GM18505 (cell line): Measurements from ENCODE around the gene LCNL1.

ENCODE experiments used
- ATAC-seq: cut with Tn5 transposase; IDR thresholded peaks from one replicate; pipeline ENCODE4 v1.9.1; 2021; ENCODE audit not compliant: unreplicated experiment
- POLR2A ChIP-seq: IDR thresholded peaks from 4 replicates; pipeline ENCODE4 v1.6.1; 2011; ENCODE audit warnings: borderline replicate concordance; ENCODE audit not compliant: insufficient read depth, insufficient read length; ENCODE audit errors: extremely low read depth

Gene LCNL1

GRCh38 chr9:136943291-136944211 lies 39.2 kb upstream of the LCNL1 start:
- peak; percentile 8 for ATAC-seq

GRCh38 chr9:136944212-136944518 lies 38.6 kb upstream of the LCNL1 start:
- TF ChIP-seq POLR2A, result no peak
- ATAC-seq, result peak; percentile 30

More at GRCh38 chr9:136943291-136944211, 39.2 kb upstream of the LCNL1 start:
- TF ChIP-seq POLR2A, result no peak

GRCh38 chr9:136944519-136945332 lies 38.1 kb upstream of the LCNL1 start, which contains the start of the genes C8G and FBXW5:
Gene C8G (plus strand): TSS chr9:136945243. CDS start chr9:136945321, 78 bp downstream.
Gene FBXW5 (minus strand): TSS chr9:136944738. CDS start chr9:136944083, 655 bp downstream.
- ATAC-seq, result peak; percentile 81
- TF ChIP-seq POLR2A, result peak; percentile 81

GRCh38 chr9:136945333-136946227 lies 37.2 kb upstream of the LCNL1 start:
- no peak for ATAC-seq

GRCh38 chr9:136946228-136947027 lies 36.4 kb upstream of the LCNL1 start:
- no peak for ATAC-seq
- no peak for TF ChIP-seq POLR2A

More at GRCh38 chr9:136945333-136946227, 37.2 kb upstream of the LCNL1 start:
- TF ChIP-seq POLR2A, result no peak

GRCh38 chr9:136947028-136947891 lies 35.5 kb upstream of the LCNL1 start:
- no peak for TF ChIP-seq POLR2A
- no peak for ATAC-seq

GRCh38 chr9:136947955-136948510 lies 34.8 kb upstream of the LCNL1 start:
- TF ChIP-seq POLR2A, result no peak
- ATAC-seq, result no peak

GRCh38 chr9:136949239-136949816 lies 33.5 kb upstream of the LCNL1 start:
- TF ChIP-seq POLR2A, result no peak

GRCh38 chr9:136949817-136950655 lies 32.8 kb upstream of the LCNL1 start:
- peak; percentile 76 for TF ChIP-seq POLR2A

More at GRCh38 chr9:136949239-136949816, 33.5 kb upstream of the LCNL1 start:
- no peak for ATAC-seq

More at GRCh38 chr9:136949817-136950655, 32.8 kb upstream of the LCNL1 start:
- peak; percentile 78 for ATAC-seq
